Suprapubic skin (tissue), 2 donors: ENCODE data around the gene OPALIN.

Experiments
- EP300 ChIP-seq: sonication (generic); formaldehyde crosslinking; IDR thresholded peaks from one replicate; pipeline ENCODE4 v1.6.1; 2017; ENCODE audit warnings: antibody characterized with exemption
- POLR2A ChIP-seq, 2 donors: fragments of 450-650 bp; IDR thresholded peaks; one replicate each; pipeline ENCODE4 v1.6.1; 2017; ENCODE audit warnings: antibody characterized with exemption in 2 of 2, mild to moderate bottlenecking in 2 of 2, moderate library complexity in 2 of 2

- TF ChIP-seq EP300 (no peak), POLR2A (IDR thresholded peaks at IDR 0.05) (no peak)
These were observed 61.3 kb downstream of the OPALIN start for GRCh38 chr10:96297486-96297885.
